ENCODE results near the gene LMO7. TPM values are rescaled to one million over a fixed set of nuclear protein-coding genes. Genes with fewer than 3 reads are reported as not detected.

The LMO7 gene
- total and polyA plus RNA-seq, 5 donors = 152 to 397 (median 297) TPM

GRCh38 chr13:75621147-75621546 is 15.0 kb upstream of the LMO7 start:
- H3K9me3 ChIP-seq (ENCODE audit: control insufficient read depth, low read length) = no peaks in the 10 kb centered on the region
- H3K4me1 ChIP-seq (ENCODE audit: control insufficient read depth, insufficient read depth, low read length) = no peaks in the 10 kb centered on the region
- ATAC-seq (no peak), DNase-seq (no peak)
- no peak overlapping the region for H3K4me3 ChIP-seq (ENCODE audit: low read length)
- no peak overlapping the region for H3K27ac ChIP-seq (ENCODE audit: low read length)
- WGBS = 62% methylated on average over 2 of the region's 2 CpGs
- intact Hi-C loops (cut with DNase I) = no loop called here
- no peaks in the 10 kb centered on the region for H3K27me3 ChIP-seq (ENCODE audit: control insufficient read depth, insufficient read depth)

GRCh38 chr13:75628801-75629200 is 7.3 kb upstream of the LMO7 start:
- H3K27me3 ChIP-seq (ENCODE audit: control insufficient read depth, insufficient read depth) = no peaks in the 10 kb centered on the region
- intact Hi-C loops (cut with DNase I) = no loop called here
- H3K4me1 ChIP-seq (ENCODE audit: control insufficient read depth, insufficient read depth, low read length) = no peaks in the 10 kb centered on the region
- DNase-seq (no peak), ATAC-seq (no peak)
- 80% methylated on average over 4 of the region's 4 CpGs for WGBS
- no peak overlapping the region for H3K27ac ChIP-seq (ENCODE audit: low read length)
- no peaks in the 10 kb centered on the region for H3K9me3 ChIP-seq (ENCODE audit: control insufficient read depth, low read length)
- no peak overlapping the region for H3K4me3 ChIP-seq (ENCODE audit: low read length)

- intact Hi-C loops (cut with DNase I) = no loop called here
- H3K4me3 ChIP-seq (ENCODE audit: low read length) = no peak overlapping the region
- DNase-seq (no peak), ATAC-seq (no peak)
- WGBS = 29% methylated on average over 2 of the region's 2 CpGs
- H3K9me3 ChIP-seq (ENCODE audit: control insufficient read depth, low read length) = no peaks in the 10 kb centered on the region
- H3K27me3 ChIP-seq (ENCODE audit: control insufficient read depth, insufficient read depth) = no peaks in the 10 kb centered on the region
- H3K4me1 ChIP-seq (ENCODE audit: control insufficient read depth, insufficient read depth, low read length) = no peaks in the 10 kb centered on the region
- no peak overlapping the region for H3K27ac ChIP-seq (ENCODE audit: low read length)
Measured at GRCh38 chr13:75633285-75633684, 2.8 kb upstream of the LMO7 start.

- peak; percentile 9 to 10 for ATAC-seq
- 25% methylated on average over 49 of the region's 49 CpGs for WGBS
Measured at GRCh38 chr13:75635101-75635827, 866 bp upstream of the LMO7 start.

GRCh38 chr13:75636436-75637180 is 478 bp downstream of the LMO7 start:
- no peaks in the 10 kb centered on the region for H3K27me3 ChIP-seq (ENCODE audit: control insufficient read depth, insufficient read depth)
- peak overlapping the region; percentile 81 for H3K4me3 ChIP-seq (ENCODE audit: low read length)
- ATAC-seq (peak; percentile 57 to 59), DNase-seq (peak; percentile 19 to 64 (median 60))
- WGBS = 1% methylated on average over 58 of the region's 58 CpGs
- H3K9me3 ChIP-seq (ENCODE audit: control insufficient read depth, low read length) = no peaks in the 10 kb centered on the region
- intact Hi-C loops (cut with DNase I) = no loop called here
- H3K4me1 ChIP-seq (ENCODE audit: control insufficient read depth, insufficient read depth, low read length) = no peaks in the 10 kb centered on the region
- no peak overlapping the region for H3K27ac ChIP-seq (ENCODE audit: low read length)

More at GRCh38 chr13:75635101-75635827, 866 bp upstream of the LMO7 start:
- Histone ChIP-seq H3K27me3 (ENCODE audit: control insufficient read depth, insufficient read depth) (no peaks in the 10 kb centered on the region), H3K27ac (ENCODE audit: low read length) (no peak overlapping the region), H3K4me1 (ENCODE audit: control insufficient read depth, insufficient read depth, low read length) (no peaks in the 10 kb centered on the region), H3K4me3 (ENCODE audit: low read length) (peak overlapping the region; percentile 81), H3K9me3 (ENCODE audit: control insufficient read depth, low read length) (no peaks in the 10 kb centered on the region)
- peak; percentile 13 to 63 (median 50) for DNase-seq
- intact Hi-C loops (cut with DNase I) = no loop called here

GRCh38 chr13:75637181-75637750 is 1.1 kb downstream of the LMO7 start:
- WGBS = 19% methylated on average over 17 of the region's 17 CpGs
- ATAC-seq (no peak), DNase-seq (no peak)
- Histone ChIP-seq H3K4me1 (ENCODE audit: control insufficient read depth, insufficient read depth, low read length) (no peaks in the 10 kb centered on the region), H3K4me3 (ENCODE audit: low read length) (peak overlapping the region; percentile 81), H3K27me3 (ENCODE audit: control insufficient read depth, insufficient read depth) (no peaks in the 10 kb centered on the region), H3K9me3 (ENCODE audit: control insufficient read depth, low read length) (no peaks in the 10 kb centered on the region), H3K27ac (ENCODE audit: low read length) (no peak overlapping the region)
- intact Hi-C loops (cut with DNase I) = no loop called here

GRCh38 chr13:75639454-75639853 is 3.3 kb downstream of the LMO7 start:
- no peak for ATAC-seq
- intact Hi-C loops (cut with DNase I) = no loop called here
- 98% methylated on average over 2 of the region's 2 CpGs for WGBS
- no peak overlapping the region for H3K4me3 ChIP-seq (ENCODE audit: low read length)
- H3K27me3 ChIP-seq (ENCODE audit: control insufficient read depth, insufficient read depth) = no peaks in the 10 kb centered on the region
- DNase-seq = no peak
- H3K9me3 ChIP-seq (ENCODE audit: control insufficient read depth, low read length) = no peaks in the 10 kb centered on the region
- no peak overlapping the region for H3K27ac ChIP-seq (ENCODE audit: low read length)
- H3K4me1 ChIP-seq (ENCODE audit: control insufficient read depth, insufficient read depth, low read length) = no peaks in the 10 kb centered on the region

GRCh38 chr13:75641026-75641425 is 4.9 kb downstream of the LMO7 start:
- no peak overlapping the region for H3K27ac ChIP-seq (ENCODE audit: low read length)
- H3K4me1 ChIP-seq (ENCODE audit: control insufficient read depth, insufficient read depth, low read length) = no peaks in the 10 kb centered on the region
- intact Hi-C loops (cut with DNase I) = no loop called here
- 95% methylated on average over 6 of the region's 6 CpGs for WGBS
- ATAC-seq = no peak
- no peak for DNase-seq
- H3K4me3 ChIP-seq (ENCODE audit: low read length) = no peak overlapping the region
- H3K9me3 ChIP-seq (ENCODE audit: control insufficient read depth, low read length) = no peaks in the 10 kb centered on the region
- no peaks in the 10 kb centered on the region for H3K27me3 ChIP-seq (ENCODE audit: control insufficient read depth, insufficient read depth)

GRCh38 chr13:75643182-75643581 is 7.1 kb downstream of the LMO7 start:
- no peaks in the 10 kb centered on the region for H3K4me1 ChIP-seq (ENCODE audit: control insufficient read depth, insufficient read depth, low read length)
- WGBS = 90% methylated on average over 1 of the region's 1 CpG
- DNase-seq = no peak
- intact Hi-C loops (cut with DNase I) = no loop called here
- H3K4me3 ChIP-seq (ENCODE audit: low read length) = no peak overlapping the region
- H3K27ac ChIP-seq (ENCODE audit: low read length) = no peak overlapping the region
- H3K27me3 ChIP-seq (ENCODE audit: control insufficient read depth, insufficient read depth) = no peaks in the 10 kb centered on the region
- H3K9me3 ChIP-seq (ENCODE audit: control insufficient read depth, low read length) = no peaks in the 10 kb centered on the region
- no peak for ATAC-seq

GRCh38 chr13:75643693-75644092 is 7.6 kb downstream of the LMO7 start:
- no peaks in the 10 kb centered on the region for H3K4me1 ChIP-seq (ENCODE audit: control insufficient read depth, insufficient read depth, low read length)
- intact Hi-C loops (cut with DNase I) = no loop called here
- DNase-seq (no peak), ATAC-seq (no peak)
- no peaks in the 10 kb centered on the region for H3K9me3 ChIP-seq (ENCODE audit: control insufficient read depth, low read length)
- no peak overlapping the region for H3K27ac ChIP-seq (ENCODE audit: low read length)
- H3K27me3 ChIP-seq (ENCODE audit: control insufficient read depth, insufficient read depth) = no peaks in the 10 kb centered on the region
- H3K4me3 ChIP-seq (ENCODE audit: low read length) = no peak overlapping the region

GRCh38 chr13:75645141-75645540 is 9.0 kb downstream of the LMO7 start:
- no peaks in the 10 kb centered on the region for H3K9me3 ChIP-seq (ENCODE audit: control insufficient read depth, low read length)
- H3K27ac ChIP-seq (ENCODE audit: low read length) = no peak overlapping the region
- no peak overlapping the region for H3K4me3 ChIP-seq (ENCODE audit: low read length)
- 94% methylated on average over 3 of the region's 3 CpGs for WGBS
- intact Hi-C loops (cut with DNase I) = no loop called here
- no peak for DNase-seq
- H3K27me3 ChIP-seq (ENCODE audit: control insufficient read depth, insufficient read depth) = no peaks in the 10 kb centered on the region
- ATAC-seq = no peak
- H3K4me1 ChIP-seq (ENCODE audit: control insufficient read depth, insufficient read depth, low read length) = no peaks in the 10 kb centered on the region
